NCI-H187 treated with DMSO at 0.1 percent for 48 hours (cell line): Measurements from ENCODE around the gene PRM1.

Experiments used
- DNase-seq: peaks from one replicate; lab custom pipeline; 2025; lab: John Stamatoyannopoulos, UW

The PRM1 gene

GRCh38 chr16:11280616-11281522 is at the start of gene PRM1:
TSS of gene PRM1 (minus strand) at chr16:11281330. CDS start at chr16:11281238, 92 bp downstream.
- no peak for DNase-seq

- DNase-seq, result no peak
Measured at GRCh38 chr16:11330526-11331237, 49.6 kb upstream of the PRM1 start.

GRCh38 chr16:11329891-11330290 is 48.8 kb upstream of the PRM1 start:
- no peak for DNase-seq

- no peak for DNase-seq
Measured at GRCh38 chr16:11329071-11329491, 48.0 kb upstream of the PRM1 start.

- no peak for DNase-seq
Measured at GRCh38 chr16:11328172-11329070, 47.3 kb upstream of the PRM1 start.

- no peak for DNase-seq
Measured at GRCh38 chr16:11327277-11328171, 46.4 kb upstream of the PRM1 start.

GRCh38 chr16:11326737-11327276 is 45.7 kb upstream of the PRM1 start:
- no peak for DNase-seq

GRCh38 chr16:11326084-11326736 is 45.1 kb upstream of the PRM1 start:
- no peak for DNase-seq

GRCh38 chr16:11325404-11326083 is 44.4 kb upstream of the PRM1 start:
- no peak for DNase-seq

- no peak for DNase-seq
Measured at GRCh38 chr16:11323551-11324336, 42.6 kb upstream of the PRM1 start.

- DNase-seq, result no peak
Measured at GRCh38 chr16:11322823-11323222, 41.7 kb upstream of the PRM1 start.

- DNase-seq, result no peak
Measured at GRCh38 chr16:11321662-11322061, 40.5 kb upstream of the PRM1 start.

GRCh38 chr16:11320170-11320569 is 39.0 kb upstream of the PRM1 start:
- DNase-seq, result no peak

GRCh38 chr16:11319529-11320146 is 38.5 kb upstream of the PRM1 start:
- no peak for DNase-seq

- no peak for DNase-seq
Measured at GRCh38 chr16:11318817-11319216, 37.7 kb upstream of the PRM1 start.

GRCh38 chr16:11316331-11317015 is 35.3 kb upstream of the PRM1 start:
- DNase-seq, result no peak

- no peak for DNase-seq
Measured at GRCh38 chr16:11315510-11315909, 34.4 kb upstream of the PRM1 start.
